ENCODE data around the gene TTC23. TPM values are rescaled to one million over a fixed set of nuclear protein-coding genes. Genes with fewer than 3 reads are reported as not detected.

Gene TTC23
- total and polyA plus RNA-seq, 4 experiments from 2014 or later = 0.45 to 0.79 (median 0.67) TPM; not detected in 1

DNA sequence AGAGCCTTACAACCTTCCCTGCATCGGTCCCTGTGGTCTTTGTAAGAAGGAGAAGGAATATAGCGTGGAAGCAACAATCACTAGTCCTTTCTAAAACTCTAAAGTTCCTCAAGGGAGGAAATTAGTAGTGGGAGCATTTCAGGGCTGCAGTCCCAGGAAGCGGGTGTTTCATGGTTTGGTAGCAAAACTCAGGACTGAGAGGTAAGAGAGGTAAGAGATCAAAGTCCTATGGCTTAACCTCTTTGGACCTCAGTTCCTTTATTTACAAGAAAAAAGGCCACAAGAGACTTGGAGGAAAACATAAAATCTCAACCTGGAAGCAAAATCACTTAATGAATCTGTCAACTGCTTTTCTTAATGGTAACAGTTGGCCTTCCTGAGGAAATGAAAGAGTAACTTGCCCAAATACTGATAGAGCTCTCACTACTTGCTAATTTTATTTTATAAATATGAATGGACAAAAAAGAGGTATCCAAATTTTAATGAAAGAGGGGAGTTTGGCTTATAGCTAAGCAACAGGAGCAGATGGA, 16.2 kb upstream of the TTC23 start:
- H3K36me3 Mint-ChIP-seq = peaks cover 5 to 12% of the 10 kb centered on the region in 2 donors
- no peak for DNase-seq
- Histone ChIP-seq H3K9me3 (ENCODE audit: control insufficient read depth in 1 of 2, low read length in 2 of 2) (no peaks in the 10 kb centered on the region), H3K27me3 (ENCODE audit: insufficient read depth, low read length) (no peaks in the 10 kb centered on the region), H3K4me1 (ENCODE audit: insufficient read depth, low read length) (no peaks in the 10 kb centered on the region), H3K27ac (ENCODE audit: low read depth, low read length) (no peak overlapping the region), H3K4me3 (ENCODE audit: low read length in 2 of 2) (no peak overlapping the region), H3K36me3 (ENCODE audit: insufficient read depth, low read length) (no peaks in the 10 kb centered on the region)
- no peak overlapping the region for H3K4me3 Mint-ChIP-seq
- intact Hi-C loops (cut with micrococcal nuclease) = no loop called here
- ChIA-PET POLR2A (ENCODE audit: partially characterized antibody) (no interaction called here), CTCF (ENCODE audit: partially characterized antibody) (no interaction called here)
- no peaks in the 10 kb centered on the region for H3K9me3 Mint-ChIP-seq
- no peaks in the 10 kb centered on the region for H3K27me3 Mint-ChIP-seq
- peak overlapping the region in 2 of 7 donors; percentile 5 to 13 for H3K27ac Mint-ChIP-seq
- H3K4me1 Mint-ChIP-seq = peaks cover 0 to 5% (median under 1%) of the 10 kb centered on the region in 4 donors

DNA sequence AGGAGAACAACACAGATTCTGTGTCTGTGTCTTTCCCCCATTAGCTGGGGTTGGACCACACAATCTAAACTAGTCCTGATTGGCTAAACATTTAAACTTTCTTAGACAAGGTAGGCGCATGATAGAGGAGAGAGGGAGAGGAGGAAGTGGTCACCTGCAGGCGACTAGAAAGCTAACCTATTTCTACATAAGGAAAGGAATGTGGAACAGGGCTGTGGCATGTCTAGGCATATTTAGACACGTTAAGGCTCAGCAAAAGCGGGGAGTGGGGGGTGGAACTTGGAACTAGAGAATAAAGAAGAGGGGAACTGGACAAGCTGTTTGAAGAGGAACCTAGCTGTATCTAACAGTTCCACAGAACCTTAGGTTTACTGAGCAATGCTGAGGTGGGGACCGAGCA, 14.7 kb upstream of the TTC23 start:
- no peaks in the 10 kb centered on the region for H3K9me3 Mint-ChIP-seq
- Histone ChIP-seq H3K36me3 (ENCODE audit: insufficient read depth, low read length) (no peaks in the 10 kb centered on the region), H3K4me1 (ENCODE audit: insufficient read depth, low read length) (no peaks in the 10 kb centered on the region), H3K4me3 (ENCODE audit: low read length in 2 of 2) (no peak overlapping the region), H3K9me3 (ENCODE audit: control insufficient read depth in 1 of 2, low read length in 2 of 2) (no peaks in the 10 kb centered on the region), H3K27ac (ENCODE audit: low read depth, low read length) (no peak overlapping the region), H3K27me3 (ENCODE audit: insufficient read depth, low read length) (no peaks in the 10 kb centered on the region)
- no peak for DNase-seq
- H3K4me3 Mint-ChIP-seq = no peak overlapping the region
- H3K27ac Mint-ChIP-seq = peak overlapping the region in 1 of 7 donors; percentile 37
- intact Hi-C loops (cut with micrococcal nuclease) = no loop called here
- CTCF ChIA-PET (ENCODE audit: partially characterized antibody) = interaction anchor here (4.0 kb wide), 1 partner anchor 9 kb away, joined by 33 read pairs; no protein-coding TSS in a partner anchor
- H3K4me1 Mint-ChIP-seq = peaks cover 0 to 5% (median 2%) of the 10 kb centered on the region in 4 donors
- peaks cover 5 to 21% of the 10 kb centered on the region in 2 donors for H3K36me3 Mint-ChIP-seq
- no peaks in the 10 kb centered on the region for H3K27me3 Mint-ChIP-seq
- POLR2A ChIA-PET (ENCODE audit: partially characterized antibody) = interaction anchor here (0.5 kb wide), 1 partner anchor 275 kb away, joined by 3 read pairs; no protein-coding TSS in a partner anchor

DNA sequence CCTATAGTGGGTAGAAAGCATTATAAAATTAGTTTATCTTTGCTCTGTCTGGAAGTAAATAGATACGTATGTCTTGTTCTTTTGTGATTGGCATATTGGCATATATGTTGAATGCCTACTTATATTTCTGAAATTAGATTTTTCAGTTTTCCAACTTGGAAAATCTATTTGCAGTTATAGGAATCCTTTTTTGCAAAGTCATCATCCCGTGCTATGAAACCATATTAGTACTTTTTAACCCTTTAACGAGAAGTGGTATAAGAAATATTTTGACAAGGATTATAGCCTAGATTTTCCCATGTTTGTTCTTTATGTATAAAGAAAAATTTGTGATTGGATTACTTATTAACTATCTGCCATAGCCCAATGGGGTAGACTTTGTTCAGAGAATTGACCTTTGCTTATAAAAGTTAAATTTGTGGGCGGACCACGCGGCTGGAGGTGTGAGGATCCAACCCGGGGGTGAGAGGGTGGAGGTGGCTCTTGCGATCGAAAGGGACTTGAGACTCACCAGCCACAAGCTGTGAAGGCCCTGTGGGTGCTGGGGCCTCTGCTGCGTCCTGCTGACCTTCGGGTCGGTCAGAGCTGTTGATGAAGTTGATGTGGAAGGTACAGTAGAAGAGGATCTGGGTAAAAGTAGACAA, 7.8 kb upstream of the TTC23 start:
- POLR2A ChIA-PET (ENCODE audit: partially characterized antibody) = no interaction called here
- intact Hi-C loops (cut with micrococcal nuclease) = no loop called here
- Mint-ChIP-seq H3K4me1 (peaks cover 11 to 18% (median 16%) of the 10 kb centered on the region in 4 donors), H3K27ac (no peak overlapping the region), H3K4me3 (no peak overlapping the region), H3K36me3 (peaks cover 11 to 46% of the 10 kb centered on the region in 2 donors), H3K27me3 (no peaks in the 10 kb centered on the region), H3K9me3 (no peaks in the 10 kb centered on the region)
- Histone ChIP-seq H3K4me3 (ENCODE audit: low read length in 2 of 2) (no peak overlapping the region), H3K27ac (ENCODE audit: low read depth, low read length) (no peak overlapping the region), H3K9me3 (ENCODE audit: control insufficient read depth in 1 of 2, low read length in 2 of 2) (no peaks in the 10 kb centered on the region), H3K4me1 (ENCODE audit: insufficient read depth, low read length) (peaks cover 17% of the 10 kb centered on the region), H3K36me3 (ENCODE audit: insufficient read depth, low read length) (no peaks in the 10 kb centered on the region), H3K27me3 (ENCODE audit: insufficient read depth, low read length) (no peaks in the 10 kb centered on the region)
- CTCF ChIA-PET (ENCODE audit: partially characterized antibody) = interaction anchor here (1.8 kb wide), 1 partner anchor 15 kb away, joined by 5 read pairs; no protein-coding TSS in a partner anchor
- DNase-seq = no peak

- Histone ChIP-seq H3K9me3 (ENCODE audit: control insufficient read depth in 1 of 2, low read length in 2 of 2) (no peaks in the 10 kb centered on the region), H3K36me3 (ENCODE audit: insufficient read depth, low read length) (no peaks in the 10 kb centered on the region), H3K4me1 (ENCODE audit: insufficient read depth, low read length) (peaks cover 31% of the 10 kb centered on the region), H3K4me3 (ENCODE audit: low read length in 2 of 2) (no peak overlapping the region), H3K27me3 (ENCODE audit: insufficient read depth, low read length) (no peaks in the 10 kb centered on the region), H3K27ac (ENCODE audit: low read depth, low read length) (no peak overlapping the region)
- Mint-ChIP-seq H3K36me3 (peaks cover 16 to 25% of the 10 kb centered on the region in 2 donors), H3K9me3 (peaks cover 0 to 5% (median 0%) of the 10 kb centered on the region in 8 donors), H3K27ac (no peak overlapping the region), H3K4me3 (peak overlapping the region in 4 of 8 donors; percentile 3 to 59 (median 36)), H3K27me3 (no peaks in the 10 kb centered on the region), H3K4me1 (peaks cover 17 to 33% (median 29%) of the 10 kb centered on the region in 4 donors)
- POLR2A ChIA-PET (ENCODE audit: partially characterized antibody) = interaction anchor here (1.8 kb wide), 1 partner anchor 480 kb away, joined by 6 read pairs; the partner anchor contains the start of gene LYSMD4
- intact Hi-C loops (cut with micrococcal nuclease) = loop anchor here (5.0 kb wide), 2 partner anchors 606 to 669 kb away; partner anchors contain the start of gene IGF1R
- CTCF ChIA-PET (ENCODE audit: partially characterized antibody) = interaction anchor here (0.8 to 2.0 kb wide), 3 partner anchors 19 to 450 kb away, joined by 4 to 17 read pairs (median 6); no protein-coding TSS in a partner anchor
- DNase-seq = no peak
Observed at GRCh38 chr15:99253381-99254090, 4.2 kb upstream of the TTC23 start.

DNA sequence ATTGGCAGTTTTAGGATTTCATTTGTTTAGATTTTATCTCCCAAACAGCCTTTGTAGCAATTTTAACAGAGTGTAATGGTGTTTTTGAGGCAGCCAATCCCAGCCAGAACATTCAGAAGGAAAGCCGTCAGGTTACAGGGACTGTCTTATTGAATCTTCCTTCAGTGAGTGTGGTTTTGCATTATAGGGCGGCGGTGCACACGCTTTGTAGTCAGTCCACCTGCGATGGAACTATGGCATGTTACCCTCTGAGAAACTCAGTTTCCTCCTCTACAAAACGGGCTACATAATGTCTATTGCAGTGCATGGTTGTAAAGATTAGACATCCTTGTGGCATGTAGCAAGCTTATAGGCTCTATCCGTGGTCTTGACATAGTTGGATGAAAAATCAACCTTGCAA, 2.9 kb upstream of the TTC23 start:
- Histone ChIP-seq H3K4me3 (ENCODE audit: low read length in 2 of 2) (peak overlapping the region; percentile 73 to 74), H3K4me1 (ENCODE audit: insufficient read depth, low read length) (peaks cover 31% of the 10 kb centered on the region), H3K27me3 (ENCODE audit: insufficient read depth, low read length) (no peaks in the 10 kb centered on the region), H3K27ac (ENCODE audit: low read depth, low read length) (no peak overlapping the region), H3K36me3 (ENCODE audit: insufficient read depth, low read length) (no peaks in the 10 kb centered on the region), H3K9me3 (ENCODE audit: control insufficient read depth in 1 of 2, low read length in 2 of 2) (no peaks in the 10 kb centered on the region)
- intact Hi-C loops (cut with micrococcal nuclease) = loop anchor here (5.0 kb wide), 2 partner anchors 605 to 670 kb away; partner anchors contain the start of gene IGF1R
- no peaks in the 10 kb centered on the region for H3K27me3 Mint-ChIP-seq
- H3K27ac Mint-ChIP-seq = peak overlapping the region in 3 of 7 donors; percentile 86 to 92 (median 89)
- DNase-seq = no peak
- H3K4me3 Mint-ChIP-seq = peak overlapping the region; percentile 84 to 96 (median 92)
- POLR2A ChIA-PET (ENCODE audit: partially characterized antibody) = interaction anchor here (1.0 to 1.5 kb wide), 5 partner anchors 9 to 673 kb away, joined by 3 to 7 read pairs (median 3); no protein-coding TSS in a partner anchor
- CTCF ChIA-PET (ENCODE audit: partially characterized antibody) = interaction anchor here (1.2 to 2.1 kb wide), 2 partner anchors 20 to 452 kb away, joined by 4 to 6 read pairs; no protein-coding TSS in a partner anchor
- H3K36me3 Mint-ChIP-seq = peaks cover 12 to 13% of the 10 kb centered on the region in 2 donors
- H3K4me1 Mint-ChIP-seq = peaks cover 17 to 33% (median 29%) of the 10 kb centered on the region in 4 donors
- peaks cover 0 to 5% (median 0%) of the 10 kb centered on the region in 8 donors for H3K9me3 Mint-ChIP-seq

GRCh38 chr15:99250857-99251841, 1.8 kb upstream of the TTC23 start, which contains the start of gene LRRC28:
Gene LRRC28, plus strand, starts transcription at chr15:99251481. Its CDS starts 4,477 bp downstream, at chr15:99255958.
- CTCF ChIA-PET (ENCODE audit: partially characterized antibody) = interaction anchor here (1.0 to 2.1 kb wide), 3 partner anchors 21 to 453 kb away, joined by 3 to 6 read pairs (median 4); no protein-coding TSS in a partner anchor
- Mint-ChIP-seq H3K27ac (peak within 1 kb of the TSS; percentile 86 to 95 (median 90)), H3K36me3 (peaks cover 5 to 10% of the 10 kb centered on the region in 2 donors), H3K27me3 (no peaks in the 10 kb centered on the region), H3K4me1 (peaks cover 17 to 33% (median 29%) of the 10 kb centered on the region in 4 donors), H3K4me3 (peak within 1 kb of the TSS; percentile 84 to 96 (median 92)), H3K9me3 (peaks cover 0 to 5% (median 0%) of the 10 kb centered on the region in 8 donors)
- POLR2A ChIA-PET (ENCODE audit: partially characterized antibody) = interaction anchor here (0.5 to 1.7 kb wide), 13 partner anchors 7 to 1099 kb away, joined by 3 to 11 read pairs (median 3); partner anchors contain the start of gene LYSMD4
- Histone ChIP-seq H3K9me3 (ENCODE audit: control insufficient read depth in 1 of 2, low read length in 2 of 2) (no peaks in the 10 kb centered on the region), H3K27me3 (ENCODE audit: insufficient read depth, low read length) (no peaks in the 10 kb centered on the region), H3K36me3 (ENCODE audit: insufficient read depth, low read length) (no peaks in the 10 kb centered on the region), H3K27ac (ENCODE audit: low read depth, low read length) (peak within 1 kb of the TSS; percentile 60), H3K4me1 (ENCODE audit: insufficient read depth, low read length) (peaks cover 31% of the 10 kb centered on the region), H3K4me3 (ENCODE audit: low read length in 2 of 2) (peak within 1 kb of the TSS; percentile 73 to 74)
- DNase-seq = peak; percentile 90 to 95 (median 93)
- intact Hi-C loops (cut with micrococcal nuclease) = loop anchor here (1.0 to 5.0 kb wide), 5 partner anchors 314 to 1091 kb away; partner anchors contain the start of genes IGF1R, LYSMD4 and MEF2A

Measured in CD4-positive, alpha-beta memory T cell (primary cell).